GM23248 (cell line): ENCODE data around the gene ROCK2. TPM values are rescaled to one million over a fixed set of nuclear protein-coding genes. Genes with fewer than 3 reads are reported as not detected.
A peak's percentile ranks its signal among the peaks of the same experiment; 100 is the strongest.

Experiments
- DNase-seq: peaks from one replicate; pipeline ENCODE4 v3.0.0-alpha.2; 2015
- H2AFZ ChIP-seq: fragments of 200-600 bp; sonication (generic); 2 replicates; pipeline ENCODE4 v1.6.1; 2016; ENCODE audit warnings: antibody characterized with exemption
- H3F3A ChIP-seq: fragments of 200-600 bp; sonication (generic); 2 replicates; pipeline ENCODE4 v1.6.1; 2016; ENCODE audit warnings: mild to moderate bottlenecking, antibody characterized with exemption, mixed run types; ENCODE audit not compliant: insufficient read depth
- H3K27ac ChIP-seq: fragments of 200-600 bp; sonication (generic); 2 replicates; pipeline ENCODE4 v1.5.1; 2016; ENCODE audit warnings: mild to moderate bottlenecking
- H3K27me3 ChIP-seq: fragments of 200-600 bp; sonication (generic); replicated peaks from 2 replicates; pipeline ENCODE4 v1.6.1; 2016; ENCODE audit warnings: mild to moderate bottlenecking; ENCODE audit not compliant: insufficient read depth
- H3K36me3 ChIP-seq: fragments of 200-600 bp; sonication (generic); 2 replicates; pipeline ENCODE4 v1.6.1; 2016; ENCODE audit warnings: low read depth, mild to moderate bottlenecking
- H3K4me1 ChIP-seq: fragments of 200-600 bp; sonication (generic); 2 replicates; pipeline ENCODE4 v1.6.1; 2016; ENCODE audit warnings: mild to moderate bottlenecking; ENCODE audit not compliant: insufficient read depth
- H3K4me2 ChIP-seq: fragments of 200-600 bp; sonication (generic); one replicate; pipeline ENCODE4 v1.6.1; 2016; ENCODE audit warnings: mild to moderate bottlenecking; ENCODE audit not compliant: unreplicated experiment
- H3K4me3 ChIP-seq: fragments of 200-600 bp; sonication (generic); 2 replicates; pipeline ENCODE4 v1.5.1; 2016; ENCODE audit warnings: mild to moderate bottlenecking
- H3K79me2 ChIP-seq: fragments of 200-600 bp; sonication (generic); 2 replicates; pipeline ENCODE4 v1.6.1; 2016; ENCODE audit warnings: mild to moderate bottlenecking; ENCODE audit not compliant: insufficient read depth
- H3K9ac ChIP-seq: fragments of 200-600 bp; sonication (generic); 2 replicates; pipeline ENCODE4 v1.6.1; 2016; ENCODE audit warnings: mild to moderate bottlenecking
- H3K9me2 ChIP-seq: fragments of 200-600 bp; sonication (generic); 2 replicates; pipeline ENCODE4 v1.6.1; 2016; ENCODE audit warnings: mixed run types, mild to moderate bottlenecking, moderate library complexity; ENCODE audit not compliant: insufficient read depth
- H3K9me3 ChIP-seq: fragments of 200-600 bp; sonication (generic); one replicate; pipeline ENCODE4 v1.6.1; 2017; ENCODE audit warnings: low read depth
- H4K20me1 ChIP-seq: fragments of 200-600 bp; sonication (generic); 2 replicates; pipeline ENCODE4 v1.6.0; 2016; ENCODE audit not compliant: insufficient read depth
- EZH2 ChIP-seq: fragments of 200-600 bp; sonication (generic); IDR thresholded peaks from 2 replicates; pipeline ENCODE4 v1.6.1; 2018; ENCODE audit warnings: antibody characterized with exemption, mild to moderate bottlenecking; ENCODE audit not compliant: insufficient read depth, poor library complexity, severe bottlenecking
- EZH2phosphoT487 ChIP-seq: fragments of 200-600 bp; sonication (generic); IDR thresholded peaks from 2 replicates; pipeline ENCODE4 v1.6.1; 2018; ENCODE audit warnings: antibody characterized with exemption, moderate library complexity, mild to moderate bottlenecking, low read depth; ENCODE audit not compliant: insufficient read depth
- whole genome bisulfite sequencing, 2 experiments: methylation state at CpG; one replicate each; pipeline ENCODE4 v1.1.6; 2015 to 2017; ENCODE audit warnings: low lambda C conversion rate in 2 of 2, low coverage in 1 of 2; ENCODE audit errors: missing lambda C conversion rate in 2 of 2; 5-methylcytosine and 5-hydroxymethylcytosine counted together
- in situ Hi-C: fragments of 300-500 bp; cut with MboI; formaldehyde crosslinking; loops from 2 replicates; pipeline ENCODE4 v1.15.0; 2020
- polyA plus RNA-seq: library from polyadenylated mRNA; unstranded; fragments of >200 nt; fragmentation: Nextera tagmentation; extraction: Ambion mirVana; gene quantifications from 2 replicates; pipeline ENCODE4 v1.2.1, GENCODE V29; 2016
- total RNA-seq: library from RNA; depleted of rRNA; stranded (reverse); fragments of >200 nt; shearing (Covaris generic); gene quantifications from 2 replicates; pipeline ENCODE4 v1.2.3, GENCODE V29; 2014

The ROCK2 gene
- total and polyA plus RNA-seq, 2 experiments from 2014 or later: 19.9 to 38.3 TPM

DNA sequence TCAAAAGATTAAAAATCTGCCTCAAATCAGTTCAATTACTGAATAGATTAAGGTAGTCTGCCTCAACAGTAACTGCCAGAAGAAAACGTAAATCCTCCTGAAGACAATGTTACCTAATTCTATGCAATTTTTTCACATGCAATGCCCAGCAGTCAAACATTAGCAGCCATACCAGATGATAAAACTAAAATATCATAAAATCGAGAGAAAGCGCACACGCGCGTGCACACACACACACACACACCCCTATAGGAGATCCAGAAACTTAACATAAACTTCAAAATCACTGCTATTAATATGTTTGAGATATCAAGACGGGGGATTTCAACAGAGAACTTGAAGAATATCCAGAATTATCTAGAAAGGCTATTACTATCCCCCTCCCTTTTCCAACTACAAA, 32.9 kb downstream of the ROCK2 start:
- H2AFZ ChIP-seq: no peak overlapping the region
- H3K4me1 ChIP-seq: peaks cover 28% of the 10 kb centered on the region
- peaks cover 7% of the 10 kb centered on the region for H3F3A ChIP-seq
- H3K79me2 ChIP-seq: peaks cover 98% of the 10 kb centered on the region
- no peak overlapping the region for H3K4me2 ChIP-seq
- no peaks in the 10 kb centered on the region for H3K36me3 ChIP-seq
- TF ChIP-seq EZH2phosphoT487 (no peak), EZH2 (no peak)
- no peaks in the 10 kb centered on the region for H3K9me2 ChIP-seq
- no peak overlapping the region for H3K27ac ChIP-seq
- H4K20me1 ChIP-seq: peaks cover 10% of the 10 kb centered on the region; the same call in 1 of the 2 replicates
- in situ Hi-C loops: no loop called here
- WGBS, 2 experiments: 84 to 85% methylated on average over 7 of the region's 7 CpGs
- no peak overlapping the region for H3K4me3 ChIP-seq
- H3K9ac ChIP-seq: no peak overlapping the region
- H3K9me3 ChIP-seq: no peaks in the 10 kb centered on the region
- H3K27me3 ChIP-seq: no peaks in the 10 kb centered on the region
- DNase-seq: no peak

DNA sequence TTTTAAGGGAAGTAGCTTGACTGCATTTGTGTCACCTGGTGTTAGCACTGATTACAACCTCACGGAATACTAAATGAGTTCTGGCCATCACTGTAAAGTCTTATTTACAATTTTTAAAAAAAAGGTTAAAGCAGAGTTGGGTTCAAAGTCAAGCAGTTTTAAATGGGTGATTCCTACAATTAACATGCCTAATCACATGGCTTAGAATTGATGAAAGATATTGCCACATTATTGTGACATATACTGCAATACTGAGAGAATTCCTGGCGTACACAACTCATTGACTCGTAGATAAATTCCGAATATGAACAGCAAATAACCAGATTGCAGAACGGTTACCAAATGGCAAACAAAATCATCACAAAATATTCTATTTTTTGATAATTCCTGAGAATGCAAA, 34.2 kb downstream of the ROCK2 start:
- 51 to 52% methylated on average over 5 of the region's 5 CpGs for WGBS, 2 experiments
- Histone ChIP-seq H4K20me1 (peaks cover 12% of the 10 kb centered on the region; the same call in 1 of the 2 replicates), H3K9ac (no peak overlapping the region), H3K9me2 (no peaks in the 10 kb centered on the region), H3K27me3 (no peaks in the 10 kb centered on the region), H3K79me2 (peaks cover 94% of the 10 kb centered on the region), H2AFZ (no peak overlapping the region), H3K36me3 (no peaks in the 10 kb centered on the region), H3K27ac (no peak overlapping the region), H3K4me2 (no peak overlapping the region), H3K9me3 (no peaks in the 10 kb centered on the region), H3K4me1 (peaks cover 38% of the 10 kb centered on the region), H3F3A (peaks cover 17% of the 10 kb centered on the region), H3K4me3 (no peak overlapping the region)
- DNase-seq: peak; percentile 29
- no peak for TF ChIP-seq EZH2
- TF ChIP-seq EZH2phosphoT487: no peak
- in situ Hi-C loops: no loop called here

DNA sequence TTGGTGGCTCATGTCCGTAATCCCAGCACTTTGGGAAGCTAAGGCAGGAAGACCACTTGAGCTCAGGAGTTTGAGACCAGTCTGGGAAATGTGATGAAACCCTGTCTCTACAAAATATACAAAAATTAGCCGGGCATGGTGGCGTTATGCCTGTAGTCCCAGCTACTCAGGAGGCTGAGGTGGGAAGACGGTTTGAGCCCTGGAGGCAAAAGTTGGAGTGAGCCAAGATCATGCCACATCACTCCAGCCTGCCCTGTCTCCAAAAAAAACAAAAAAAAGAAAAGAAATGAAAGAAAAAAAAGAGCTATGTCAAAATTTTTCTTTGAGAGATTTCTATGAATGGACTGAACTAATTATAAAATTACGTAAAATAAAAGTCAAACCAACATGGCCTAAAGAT, 34.7 kb downstream of the ROCK2 start:
- no peak for TF ChIP-seq EZH2phosphoT487
- no peak for TF ChIP-seq EZH2
- Histone ChIP-seq H3K4me3 (no peak overlapping the region), H3K9ac (no peak overlapping the region), H3K79me2 (peaks cover 94% of the 10 kb centered on the region), H3K9me2 (no peaks in the 10 kb centered on the region), H4K20me1 (peaks cover 12% of the 10 kb centered on the region; the same call in 1 of the 2 replicates), H3K36me3 (no peaks in the 10 kb centered on the region), H2AFZ (no peak overlapping the region), H3K4me2 (no peak overlapping the region), H3K27me3 (no peaks in the 10 kb centered on the region), H3K9me3 (no peaks in the 10 kb centered on the region), H3F3A (peaks cover 17% of the 10 kb centered on the region), H3K4me1 (peaks cover 38% of the 10 kb centered on the region), H3K27ac (no peak overlapping the region)
- in situ Hi-C loops: no loop called here
- WGBS, 2 experiments: 88 to 90% methylated on average over 5 of the region's 5 CpGs
- DNase-seq: no peak

DNA sequence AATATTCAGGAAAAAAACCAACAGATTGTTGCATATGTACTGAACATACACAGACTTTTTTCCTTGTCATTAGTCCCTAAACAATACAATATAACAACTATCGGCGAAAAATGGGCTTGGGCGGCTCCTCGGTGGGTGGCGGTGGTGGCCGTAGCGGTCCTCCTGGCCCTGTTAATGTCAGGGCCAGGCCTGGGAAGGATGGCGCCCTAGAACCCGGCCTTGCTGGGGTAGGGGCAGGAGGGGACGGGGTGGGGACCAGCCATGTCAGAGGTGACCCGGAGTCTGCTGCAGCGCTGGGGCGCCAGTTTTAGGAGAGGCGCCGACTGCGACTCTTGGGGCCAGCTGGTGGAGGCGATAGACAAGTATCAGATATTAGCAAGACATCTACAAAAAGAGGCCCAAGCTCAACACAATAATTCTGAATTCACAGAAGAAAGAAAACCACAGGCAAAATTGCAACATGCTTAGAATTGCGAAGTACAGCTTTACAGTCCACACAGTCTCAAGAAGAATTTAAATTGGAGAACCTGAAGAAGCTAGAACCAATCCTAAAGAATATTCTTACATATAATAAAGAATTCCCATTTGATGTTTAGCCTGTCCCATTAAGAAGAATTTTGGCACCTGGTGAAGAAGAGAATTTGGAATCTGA, 36.5 kb downstream of the ROCK2 start:
- Histone ChIP-seq H3K36me3 (no peaks in the 10 kb centered on the region), H3K4me2 (no peak overlapping the region), H3K79me2 (peaks cover 94% of the 10 kb centered on the region), H3K27ac (no peak overlapping the region), H3K27me3 (no peaks in the 10 kb centered on the region), H3K9me3 (no peaks in the 10 kb centered on the region), H3K4me3 (no peak overlapping the region), H2AFZ (no peak overlapping the region), H3K9me2 (no peaks in the 10 kb centered on the region), H3K9ac (no peak overlapping the region), H3K4me1 (peaks cover 35% of the 10 kb centered on the region), H4K20me1 (peaks cover 12% of the 10 kb centered on the region; the same call in 1 of the 2 replicates), H3F3A (peaks cover 17% of the 10 kb centered on the region)
- 95 to 97% methylated on average over 8 to 18 of the region's 18 CpGs for WGBS, 2 experiments
- no peak for DNase-seq
- TF ChIP-seq EZH2phosphoT487 (no peak), EZH2 (no peak)
- in situ Hi-C loops: no loop called here
